ENCODE measurements around the gene CAPRIN1.

The CAPRIN1 gene

DNA sequence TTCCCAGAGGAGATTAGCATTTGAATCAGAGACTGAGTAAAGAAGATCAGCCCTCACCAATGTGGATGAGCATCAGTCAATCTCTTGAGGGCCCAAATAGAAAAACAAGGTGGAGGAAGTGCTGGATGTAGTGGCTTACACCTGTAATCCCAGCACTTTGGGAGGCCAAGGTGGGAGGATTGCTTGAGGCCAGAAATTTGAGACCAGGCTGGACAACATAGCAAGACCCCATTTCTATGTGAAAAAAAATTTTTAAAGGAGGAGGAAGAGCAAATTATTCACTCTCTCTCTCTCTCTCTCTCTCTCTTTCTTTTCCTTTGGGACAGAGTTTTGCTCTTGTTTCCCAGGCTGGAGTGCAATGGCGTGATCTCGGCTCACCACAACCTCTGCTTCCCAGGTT lies 18.1 kb upstream of the CAPRIN1 start:
- no peak for TF ChIP-seq GATA2 (IDR thresholded peaks at IDR 0.05; ENCODE audit: low read depth, low read length)
- no peak for TF ChIP-seq GATA3 (IDR thresholded peaks at IDR 0.05; ENCODE audit: low read depth, low read length)

DNA sequence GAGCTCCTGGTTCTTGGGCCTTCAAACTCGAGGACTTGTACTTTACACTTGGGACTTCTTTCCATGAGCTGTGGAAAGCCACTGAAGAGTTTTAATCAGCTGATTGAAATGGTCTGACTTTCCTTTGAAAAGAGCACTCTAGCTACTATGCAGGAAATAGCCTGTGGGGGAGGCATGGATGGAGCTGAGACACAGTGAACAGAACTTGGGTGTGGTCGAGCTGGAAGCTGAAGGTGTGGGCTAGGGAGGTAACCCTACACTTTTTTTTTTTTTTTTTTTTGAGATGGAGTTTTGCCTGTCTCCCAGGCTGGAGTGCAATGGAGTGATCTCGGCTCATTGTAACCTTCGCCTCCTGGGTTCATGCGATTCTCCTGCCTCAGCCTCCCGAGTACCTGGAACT lies 17.5 kb upstream of the CAPRIN1 start:
- no peak for TF ChIP-seq GATA2 (IDR thresholded peaks at IDR 0.05; ENCODE audit: low read depth, low read length)

DNA sequence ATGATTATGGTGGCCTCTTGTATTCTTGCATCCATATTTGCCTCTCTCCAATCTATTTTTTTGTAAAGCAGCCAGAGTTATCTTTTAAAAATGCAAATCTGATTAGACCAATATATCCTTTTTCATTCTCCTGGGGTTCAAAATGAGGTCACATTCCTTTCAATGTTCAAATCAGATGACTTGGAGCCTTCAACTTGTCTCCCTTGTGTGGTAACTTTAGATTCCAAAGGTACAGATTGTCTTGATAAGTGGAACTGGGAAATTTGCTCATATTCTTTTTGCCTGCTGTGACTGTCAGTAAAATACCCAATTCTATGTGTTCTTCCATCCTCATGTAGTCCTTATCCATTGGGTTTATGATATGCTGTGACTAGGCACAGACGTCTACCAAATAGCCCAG lies 15.1 kb upstream of the CAPRIN1 start:
- no peak for TF ChIP-seq GATA2 (IDR thresholded peaks at IDR 0.05; ENCODE audit: low read depth, low read length)
- no peak for TF ChIP-seq GATA3 (IDR thresholded peaks at IDR 0.05; ENCODE audit: low read depth, low read length)

DNA sequence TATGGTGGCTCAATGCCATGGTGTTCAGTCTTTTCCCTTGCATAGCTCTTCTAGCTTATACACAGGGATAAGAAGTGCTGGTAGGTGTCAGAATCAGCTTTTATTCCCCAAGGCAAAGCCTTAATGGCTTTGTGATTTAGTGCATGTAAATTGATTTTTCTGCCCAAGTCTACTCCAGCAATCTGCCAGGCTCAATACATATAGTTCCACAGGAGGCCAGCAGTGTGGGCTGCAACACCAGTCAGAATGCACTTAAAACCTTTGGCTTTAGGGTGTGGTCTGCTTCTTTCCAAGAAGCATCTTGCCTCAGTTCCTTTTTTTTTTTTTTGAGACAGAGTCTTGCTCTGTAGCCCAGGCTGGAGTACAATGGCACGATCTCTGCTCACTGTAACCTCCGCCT lies 14.5 kb upstream of the CAPRIN1 start:
- TF ChIP-seq GATA2 (IDR thresholded peaks at IDR 0.05; ENCODE audit: low read depth, low read length) (no peak), GATA3 (IDR thresholded peaks at IDR 0.05; ENCODE audit: low read depth, low read length) (no peak)

DNA sequence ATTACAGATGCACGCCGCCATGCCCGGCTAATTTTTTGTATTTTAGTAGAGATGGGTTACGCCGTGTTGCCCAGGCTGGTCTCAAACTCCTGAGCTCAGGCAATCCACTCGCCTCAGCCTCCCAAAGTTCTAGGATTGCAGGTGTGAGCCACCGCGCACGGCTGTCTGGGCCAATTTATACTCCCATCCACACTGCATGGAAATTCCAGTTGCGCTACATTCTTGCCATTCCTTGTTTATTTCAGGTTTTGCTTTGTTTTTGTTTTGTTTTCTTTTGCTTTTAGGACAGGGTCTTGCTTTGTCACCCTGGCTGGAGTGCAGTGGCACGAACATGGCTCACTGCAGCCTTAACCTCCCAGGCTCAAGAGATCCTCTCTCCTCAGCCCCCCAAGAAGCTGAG lies 11.0 kb upstream of the CAPRIN1 start:
- TF ChIP-seq GATA2 (IDR thresholded peaks at IDR 0.05; ENCODE audit: low read depth, low read length) (no peak), GATA3 (IDR thresholded peaks at IDR 0.05; ENCODE audit: low read depth, low read length) (no peak)

DNA sequence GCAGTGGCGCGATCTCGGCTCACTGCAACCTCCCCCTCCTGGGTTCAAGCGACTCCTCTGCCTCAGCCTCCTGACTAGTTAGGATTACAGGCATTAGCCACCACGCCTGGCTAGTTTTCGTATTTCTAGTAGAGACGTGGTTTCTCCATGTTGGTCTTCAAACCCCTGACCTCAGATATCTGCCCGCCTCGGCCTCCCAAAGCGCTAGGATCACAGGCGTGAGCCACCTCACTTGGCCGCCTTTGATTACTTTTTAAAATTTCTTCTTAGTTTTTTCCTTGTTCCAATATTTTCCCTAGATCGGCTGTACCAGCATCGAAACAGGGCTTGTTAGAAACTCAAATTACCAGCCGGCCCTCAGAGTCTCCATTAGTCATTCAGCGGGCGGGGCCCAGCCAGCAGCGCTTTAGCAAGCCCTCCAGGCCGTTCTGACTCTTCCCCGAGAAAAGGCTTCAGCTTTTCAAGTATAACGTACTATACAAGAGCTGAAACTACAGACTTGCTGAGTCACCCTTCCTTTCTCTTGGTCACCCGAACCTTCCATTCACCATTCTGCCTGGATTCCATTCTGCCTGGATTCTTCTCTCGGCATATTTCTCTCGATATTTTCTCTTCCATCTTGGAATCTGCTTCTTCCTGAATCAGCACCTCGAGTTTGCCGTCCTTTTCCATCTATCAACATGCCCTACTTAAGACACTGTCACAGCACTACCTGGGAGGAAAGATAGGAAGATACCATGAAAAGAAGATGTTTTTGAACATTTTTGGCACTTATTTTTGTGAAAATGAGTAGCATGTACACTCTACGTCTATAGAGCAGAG lies 6.7 kb upstream of the CAPRIN1 start:
- no peak for TF ChIP-seq GATA3 (IDR thresholded peaks at IDR 0.05; ENCODE audit: low read depth, low read length)
- TF ChIP-seq GATA2 (IDR thresholded peaks at IDR 0.05; ENCODE audit: low read depth, low read length): no peak

DNA sequence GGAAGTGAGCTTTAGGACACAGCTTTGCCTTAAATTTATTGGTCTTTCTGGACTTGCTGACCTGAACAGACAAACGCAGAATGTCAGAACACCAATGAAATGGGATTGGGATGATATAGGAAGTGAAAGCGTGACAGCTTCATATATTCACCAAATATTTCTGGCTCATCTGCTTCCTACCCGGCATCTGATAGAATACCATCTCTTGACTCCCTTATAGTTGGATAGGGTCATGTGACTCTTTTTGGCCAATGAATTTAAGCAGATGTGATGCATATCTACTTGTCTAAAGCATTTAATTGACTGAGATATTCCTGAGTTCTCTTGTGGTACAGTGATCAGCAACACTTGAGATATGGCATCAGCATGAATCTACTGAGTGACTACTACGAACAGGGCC lies 2.5 kb upstream of the CAPRIN1 start:
- TF ChIP-seq GATA3 (IDR thresholded peaks at IDR 0.05; ENCODE audit: low read depth, low read length): no peak
- TF ChIP-seq GATA2 (IDR thresholded peaks at IDR 0.05; ENCODE audit: low read depth, low read length): no peak

DNA sequence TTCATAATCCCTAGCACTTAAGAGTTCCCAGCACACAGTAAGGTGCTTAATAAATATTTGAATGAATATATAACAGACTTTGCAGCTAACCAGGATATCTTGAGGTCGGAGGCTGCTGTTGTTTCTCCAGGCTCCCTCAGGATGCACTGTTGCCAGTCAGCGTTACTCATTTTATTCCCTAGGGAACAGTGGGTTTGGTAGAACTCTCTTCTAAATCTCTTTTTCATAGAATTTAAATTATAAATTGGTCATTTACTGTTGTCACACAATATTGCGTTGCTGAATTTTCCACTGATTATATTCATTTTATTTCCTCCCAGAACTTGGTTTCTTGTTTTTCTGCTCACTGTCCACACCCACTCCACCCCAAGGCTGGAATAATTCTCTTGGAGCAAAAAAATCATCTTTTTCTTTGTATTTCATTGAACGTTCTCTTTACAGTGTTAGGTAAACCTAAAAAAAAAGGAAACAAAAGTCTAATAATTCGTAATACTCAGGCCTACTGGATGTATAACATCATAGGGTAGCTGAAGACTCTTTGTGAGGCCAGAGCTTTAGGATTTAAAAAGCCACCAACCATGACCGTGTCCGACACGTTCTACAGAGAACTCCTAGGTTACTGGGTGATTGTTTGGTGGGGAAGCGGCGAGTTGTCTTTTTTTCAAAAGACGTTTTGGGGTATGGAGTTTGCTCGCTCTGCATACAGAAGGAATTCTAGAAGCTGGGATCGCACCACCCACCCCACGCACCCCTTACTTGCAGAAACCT lies 766 bp upstream of the CAPRIN1 start:
- TF ChIP-seq GATA2 (IDR thresholded peaks at IDR 0.05; ENCODE audit: low read depth, low read length) (no peak), GATA3 (IDR thresholded peaks at IDR 0.05; ENCODE audit: low read depth, low read length) (no peak)

DNA sequence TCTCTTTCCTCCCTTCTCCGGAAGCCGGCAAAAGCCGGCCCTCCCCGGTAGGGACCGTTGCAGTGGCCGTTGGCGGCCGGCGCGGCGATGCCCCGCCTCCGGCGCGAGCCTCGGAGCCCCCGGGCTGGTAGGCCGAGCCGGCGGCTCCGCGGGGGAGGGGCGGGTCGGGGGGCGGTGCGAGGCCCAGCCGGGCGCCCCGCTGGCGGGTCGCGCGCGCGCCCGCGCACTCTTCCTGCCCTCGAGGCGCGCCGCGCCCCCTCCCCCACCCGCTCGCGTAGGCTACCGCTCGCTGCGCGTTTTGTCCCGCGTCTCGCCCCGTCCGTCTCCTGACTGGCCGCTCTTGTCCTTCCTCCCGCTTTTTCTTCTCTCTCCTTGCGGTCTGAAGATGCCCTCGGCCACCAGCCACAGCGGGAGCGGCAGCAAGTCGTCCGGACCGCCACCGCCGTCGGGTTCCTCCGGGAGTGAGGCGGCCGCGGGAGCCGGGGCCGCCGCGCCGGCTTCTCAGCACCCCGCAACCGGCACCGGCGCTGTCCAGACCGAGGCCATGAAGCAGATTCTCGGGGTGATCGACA lies 591 bp downstream of the CAPRIN1 start:
- TF ChIP-seq GATA2 (IDR thresholded peaks at IDR 0.05; ENCODE audit: low read depth, low read length) (no peak), GATA3 (IDR thresholded peaks at IDR 0.05; ENCODE audit: low read depth, low read length) (no peak)

DNA sequence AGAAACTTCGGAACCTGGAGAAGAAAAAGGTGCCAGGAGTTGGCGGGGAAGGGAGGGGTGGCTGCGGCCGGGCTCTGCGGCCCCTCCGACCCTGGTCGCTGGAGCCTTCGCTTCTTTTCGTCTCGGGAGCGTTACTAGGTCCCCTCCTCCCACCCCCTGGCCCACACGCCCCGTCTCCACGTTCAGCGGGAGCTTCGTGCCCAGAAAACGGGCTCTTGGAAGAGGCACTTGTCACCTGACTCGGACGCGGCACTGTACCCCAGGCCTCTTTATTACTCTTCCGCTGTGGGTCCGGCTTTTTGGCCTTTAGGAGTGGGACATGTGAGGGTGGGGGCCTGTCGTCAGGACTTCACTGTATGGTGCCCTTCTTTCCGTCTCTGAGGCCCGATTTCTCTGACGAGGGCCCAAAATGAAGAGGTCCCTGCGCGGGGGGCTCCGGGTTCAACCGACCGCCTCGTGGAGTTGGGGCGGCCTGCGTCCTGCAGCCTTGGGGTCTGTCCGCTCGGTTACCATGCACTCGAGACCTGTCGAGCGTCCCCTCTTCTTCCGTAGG lies 1.2 kb downstream of the CAPRIN1 start:
- TF ChIP-seq GATA2 (IDR thresholded peaks at IDR 0.05; ENCODE audit: low read depth, low read length) (no peak), GATA3 (IDR thresholded peaks at IDR 0.05; ENCODE audit: low read depth, low read length) (no peak)

DNA sequence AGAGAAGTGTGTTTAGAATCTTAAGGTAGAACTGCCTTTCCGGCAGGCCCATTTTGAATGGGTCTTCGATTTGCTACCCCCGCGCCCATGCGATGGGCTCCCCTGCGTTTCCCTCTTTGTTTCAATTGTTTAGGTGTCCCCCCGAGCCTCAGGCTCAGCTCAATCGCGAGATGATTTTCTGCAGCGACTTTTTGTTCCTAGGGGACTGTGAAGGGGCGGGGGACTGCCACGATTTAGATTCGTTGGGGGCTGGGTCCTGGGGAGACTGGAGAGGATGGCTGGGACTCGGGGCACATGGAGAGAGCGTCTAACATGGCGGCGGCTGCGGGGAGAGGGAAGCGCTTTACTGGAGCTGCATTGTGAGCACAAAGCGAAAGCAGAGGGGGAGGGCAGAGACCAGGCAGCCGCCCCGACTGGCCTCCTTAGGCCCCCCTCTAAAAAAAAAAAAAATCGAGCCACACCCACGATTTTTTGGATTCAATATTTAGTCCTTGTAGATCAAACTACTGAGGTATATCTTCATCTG lies 1.7 kb downstream of the CAPRIN1 start:
- TF ChIP-seq GATA3 (IDR thresholded peaks at IDR 0.05; ENCODE audit: low read depth, low read length) (no peak), GATA2 (IDR thresholded peaks at IDR 0.05; ENCODE audit: low read depth, low read length) (no peak)

DNA sequence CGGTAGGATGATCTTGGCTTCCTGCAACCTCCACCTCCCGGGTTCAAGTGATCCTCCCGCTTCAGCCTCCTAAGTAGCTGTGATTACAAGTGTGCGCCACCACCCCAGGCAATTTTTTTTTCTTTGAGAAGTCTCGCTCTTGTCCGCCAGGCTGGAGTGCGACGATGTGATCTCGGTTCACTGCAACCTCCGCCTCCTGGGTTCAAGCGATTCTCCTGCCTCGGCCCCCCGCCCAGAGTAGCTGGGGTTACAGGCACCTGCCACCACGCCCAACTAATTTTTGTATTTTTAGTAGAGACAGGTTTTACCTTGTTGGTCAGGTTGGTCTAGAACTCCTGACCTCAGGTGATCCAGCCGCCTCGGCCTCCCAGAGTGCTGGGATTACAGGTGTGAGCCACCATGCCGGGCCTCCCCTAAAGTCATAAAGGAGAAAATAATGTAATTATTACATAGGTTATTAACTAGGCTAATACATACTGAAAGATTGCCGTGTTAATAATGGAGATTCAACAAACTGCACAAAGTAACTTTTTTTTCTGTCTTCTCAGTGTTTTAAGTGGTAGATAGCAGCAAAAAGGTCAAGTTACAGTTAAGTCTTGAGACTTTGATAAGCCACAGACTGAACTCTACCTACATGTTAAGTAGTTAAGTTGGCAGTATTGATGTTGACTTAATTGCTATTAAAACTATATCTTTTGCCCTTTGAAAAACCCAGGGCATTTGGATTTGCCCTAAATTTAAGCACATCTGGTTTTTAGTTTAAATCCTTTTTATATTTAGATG lies 3.9 kb downstream of the CAPRIN1 start:
- TF ChIP-seq GATA3 (IDR thresholded peaks at IDR 0.05; ENCODE audit: low read depth, low read length) (no peak), GATA2 (IDR thresholded peaks at IDR 0.05; ENCODE audit: low read depth, low read length) (no peak)

DNA sequence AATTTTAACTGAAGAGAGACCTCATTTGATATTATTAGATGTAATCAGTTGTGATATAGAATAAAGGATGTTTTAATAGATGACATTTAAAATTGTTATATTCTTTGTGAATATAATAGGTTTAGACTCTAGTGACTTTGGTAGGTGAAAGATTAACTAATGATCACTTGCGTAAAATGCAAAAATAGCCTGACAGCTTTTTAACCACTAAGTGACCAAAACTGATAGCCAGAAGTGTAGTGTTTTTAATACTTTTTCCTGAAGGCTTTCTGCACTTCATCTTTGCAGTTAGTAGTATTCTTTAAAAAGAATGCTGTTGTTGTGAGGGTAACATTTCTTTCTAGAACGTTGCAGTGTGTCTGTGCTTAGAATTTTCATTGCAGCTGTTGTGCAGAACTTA lies 5.1 kb downstream of the CAPRIN1 start:
- no peak for TF ChIP-seq GATA3 (IDR thresholded peaks at IDR 0.05; ENCODE audit: low read depth, low read length)
- no peak for TF ChIP-seq GATA2 (IDR thresholded peaks at IDR 0.05; ENCODE audit: low read depth, low read length)
